ENCODE measurements around the gene BRME1.
"Not testable (repeated sequence)": the region's sequence is repeated elsewhere in the genome, so short reads cannot be mapped to it uniquely, and the experiment has no call there.

BRME1 gene

GRCh38 chr19:13926010-13926409 is 20.1 kb upstream of the BRME1 start:
- DNase-seq (ENCODE audit: low read depth): no peak

- no peak for DNase-seq (ENCODE audit: low read depth)
Measured at GRCh38 chr19:13923194-13923987, 17.5 kb upstream of the BRME1 start.

- DNase-seq (ENCODE audit: low read depth): not testable (repeated sequence)
Measured at GRCh38 chr19:13922118-13922517, 16.2 kb upstream of the BRME1 start.

- peak; percentile 18 for DNase-seq (ENCODE audit: low read depth)
Measured at GRCh38 chr19:13920940-13921747, 15.2 kb upstream of the BRME1 start.

DNA sequence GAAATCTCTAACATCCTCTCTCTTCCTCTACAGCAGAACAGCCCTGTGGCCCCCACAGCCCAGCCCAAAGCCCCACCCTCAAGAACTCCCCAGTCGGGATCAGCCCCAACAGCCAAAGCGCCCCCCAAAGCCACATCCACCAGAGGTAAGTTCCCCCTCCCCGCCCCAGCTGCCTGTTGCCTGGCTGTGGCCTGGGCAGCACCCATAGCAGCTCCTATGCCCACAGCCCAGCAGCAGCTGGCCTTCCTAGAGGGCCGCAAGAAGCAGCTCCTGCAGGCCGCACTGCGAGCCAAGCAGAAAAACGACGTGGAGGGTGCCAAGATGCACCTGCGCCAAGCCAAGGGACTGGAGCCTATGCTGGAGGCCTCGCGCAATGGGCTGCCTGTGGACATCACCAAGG is 14.6 kb upstream of the BRME1 start:
- no peak for DNase-seq (ENCODE audit: low read depth)

GRCh38 chr19:13918726-13919411 is 13.0 kb upstream of the BRME1 start:
- no peak for DNase-seq (ENCODE audit: low read depth)

- DNase-seq (ENCODE audit: low read depth): no peak
Measured at GRCh38 chr19:13917888-13918406, 12.0 kb upstream of the BRME1 start.

DNA sequence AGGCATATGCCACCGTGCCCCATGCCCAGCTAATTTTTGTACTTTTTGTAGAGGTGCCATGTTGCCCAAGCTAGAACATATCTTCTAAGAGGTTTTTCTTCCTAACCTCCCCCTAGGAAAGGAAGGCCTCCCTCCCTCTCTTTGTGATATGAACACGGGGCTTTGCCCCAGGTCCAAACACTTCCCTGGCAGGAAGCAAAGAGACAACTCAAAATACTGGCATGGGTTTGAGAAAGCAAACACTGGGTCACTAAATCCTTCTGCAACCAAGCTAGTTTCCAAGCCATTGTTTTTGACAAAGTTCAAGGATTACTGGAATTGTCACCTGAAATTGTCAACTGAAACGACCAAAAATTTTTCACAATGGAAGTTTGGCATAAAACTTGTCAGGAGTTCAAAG is 8.9 kb upstream of the BRME1 start:
- no peak for DNase-seq (ENCODE audit: low read depth)

- DNase-seq (ENCODE audit: low read depth): no peak
Measured at GRCh38 chr19:13913352-13913751, 7.4 kb upstream of the BRME1 start.

DNA sequence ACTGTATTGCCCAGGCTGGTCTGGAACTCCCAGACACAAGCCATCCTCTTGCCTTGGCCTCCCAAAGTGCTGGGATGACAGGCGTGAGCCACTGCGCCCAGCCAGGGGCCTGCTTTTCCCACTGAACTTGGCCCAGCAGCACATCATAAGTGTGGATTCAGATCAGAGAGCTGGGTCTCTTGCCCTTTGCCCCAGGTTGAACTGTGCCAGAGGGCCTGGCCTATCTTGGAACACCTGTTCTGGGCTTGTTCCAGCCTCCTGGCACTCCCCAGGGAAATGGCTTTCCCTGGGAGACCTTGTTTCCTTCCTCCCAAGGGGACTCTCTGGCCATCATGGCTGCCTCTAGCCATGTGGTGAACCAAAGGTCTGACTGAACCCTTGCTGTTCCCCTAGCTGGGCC is 3.5 kb upstream of the BRME1 start:
- DNase-seq (ENCODE audit: low read depth): no peak

DNA sequence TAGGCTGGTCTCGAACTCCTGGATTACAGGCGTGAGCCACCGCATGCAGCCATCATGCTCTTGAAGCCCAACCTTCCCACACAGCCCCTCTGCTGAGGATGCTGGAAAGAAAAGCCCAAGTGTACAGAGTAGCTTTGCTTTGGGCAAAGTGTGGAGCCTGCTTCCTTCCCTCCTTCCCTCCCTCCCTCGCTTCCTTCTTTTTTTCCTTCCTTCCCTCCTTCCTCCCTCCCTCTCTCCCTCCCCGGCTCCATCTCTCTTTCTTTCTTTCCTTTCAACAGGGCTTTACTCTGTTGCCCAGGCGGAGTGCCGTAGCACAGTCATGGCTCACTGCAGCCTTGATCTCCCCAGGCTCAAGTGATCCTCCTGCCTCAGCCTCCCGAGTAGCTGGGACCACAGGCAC is 2.8 kb upstream of the BRME1 start:
- no peak for DNase-seq (ENCODE audit: low read depth)

DNA sequence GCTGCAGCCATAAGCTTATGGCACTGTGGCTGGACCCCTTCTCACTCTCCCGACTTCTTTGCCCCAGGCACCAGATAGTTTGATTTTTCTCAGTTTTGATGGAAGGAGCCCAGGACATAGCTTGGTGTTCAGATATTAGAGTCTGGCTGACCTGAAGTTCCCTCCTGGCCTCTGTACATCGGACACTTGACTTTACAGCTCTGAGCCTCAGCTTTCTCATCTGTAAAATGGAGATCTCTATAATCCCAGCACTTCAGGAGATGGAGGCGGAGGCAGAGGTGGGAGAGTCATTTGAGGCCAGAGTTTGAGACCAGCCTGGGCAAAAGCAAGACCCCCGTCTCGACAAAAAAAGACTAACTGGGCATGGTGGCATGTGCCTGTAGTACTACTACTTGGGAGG is 993 bp upstream of the BRME1 start:
- DNase-seq (ENCODE audit: low read depth): no peak

- no peak for DNase-seq (ENCODE audit: low read depth)
Measured at GRCh38 chr19:13906521-13906904, 596 bp upstream of the BRME1 start.

DNA sequence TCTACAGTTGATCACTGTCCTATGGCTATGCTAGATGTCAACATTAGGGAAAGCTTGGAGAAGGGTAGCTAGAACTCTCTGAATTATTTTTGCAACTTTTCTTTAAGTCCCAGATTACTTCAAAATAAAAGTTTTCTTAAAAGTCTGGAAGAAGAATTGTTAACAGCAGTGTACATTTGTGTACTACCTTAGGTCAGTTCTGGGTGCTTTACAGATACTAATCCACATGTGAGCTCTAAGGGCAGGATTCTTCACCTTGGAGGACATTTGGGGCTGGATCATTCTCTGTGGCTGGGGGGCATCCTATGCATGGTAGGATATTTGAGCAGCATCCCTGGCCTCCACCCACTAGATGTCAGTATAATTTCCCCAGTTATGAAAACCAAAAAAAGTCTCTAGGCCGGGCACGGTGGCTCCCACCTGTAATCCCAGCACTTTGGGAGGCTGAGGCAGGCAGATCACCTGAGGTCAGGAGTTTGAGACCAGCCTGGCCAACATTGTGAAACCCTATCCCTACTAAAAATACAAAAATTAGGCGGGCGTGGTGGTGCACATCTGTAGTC is 2.8 kb downstream of the BRME1 start:
- no peak for DNase-seq (ENCODE audit: low read depth)

- no peak for DNase-seq (ENCODE audit: low read depth)
Measured at GRCh38 chr19:13899912-13900584, 5.9 kb downstream of the BRME1 start.

GRCh38 chr19:13899393-13899792 is 6.5 kb downstream of the BRME1 start:
- no peak for DNase-seq (ENCODE audit: low read depth)

DNA sequence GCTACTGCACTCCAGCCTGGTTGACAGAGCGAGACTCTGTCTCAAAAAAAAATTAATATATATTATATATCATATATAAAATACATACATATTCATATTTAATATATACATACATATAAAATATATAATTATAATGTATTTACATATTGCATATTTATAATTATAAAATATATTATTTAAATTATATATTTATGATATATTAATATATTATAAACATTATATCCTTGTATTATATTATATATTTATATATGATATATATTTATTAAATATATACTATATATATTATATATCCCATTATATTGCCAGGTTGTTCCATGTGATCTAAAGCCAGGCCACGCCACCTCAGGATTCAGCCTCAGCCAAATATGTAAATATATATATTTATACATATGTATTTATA is 9.7 kb downstream of the BRME1 start:
- no peak for DNase-seq (ENCODE audit: low read depth)

- DNase-seq (ENCODE audit: low read depth): no peak
Measured at GRCh38 chr19:13894552-13894951, 11.4 kb downstream of the BRME1 start.

GRCh38 chr19:13892870-13893269 is 13.0 kb downstream of the BRME1 start:
- no peak for DNase-seq (ENCODE audit: low read depth)

DNA sequence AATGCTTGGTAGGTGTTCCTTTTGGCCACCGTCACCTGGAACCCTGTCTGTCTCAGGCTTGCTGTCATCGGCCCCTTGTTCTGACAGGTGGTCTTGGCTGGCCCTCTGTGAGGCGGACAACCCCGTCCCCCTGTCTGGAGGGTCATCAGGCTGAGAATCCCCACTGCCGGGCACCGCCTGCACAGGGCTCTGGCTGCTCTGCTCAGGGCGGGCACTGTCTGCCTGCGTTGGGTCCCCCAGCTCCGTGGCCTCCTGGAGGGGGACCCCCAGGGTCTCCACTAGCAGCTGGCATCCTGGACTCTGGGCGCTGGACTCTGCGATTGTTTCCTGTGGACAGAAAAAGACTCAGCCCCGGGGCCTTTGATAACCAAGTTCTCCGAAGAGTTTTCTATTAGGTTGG is 15.8 kb downstream of the BRME1 start:
- DNase-seq (ENCODE audit: low read depth): no peak

- DNase-seq (ENCODE audit: low read depth): no peak
Measured at GRCh38 chr19:13888281-13888680, 17.6 kb downstream of the BRME1 start.

DNA sequence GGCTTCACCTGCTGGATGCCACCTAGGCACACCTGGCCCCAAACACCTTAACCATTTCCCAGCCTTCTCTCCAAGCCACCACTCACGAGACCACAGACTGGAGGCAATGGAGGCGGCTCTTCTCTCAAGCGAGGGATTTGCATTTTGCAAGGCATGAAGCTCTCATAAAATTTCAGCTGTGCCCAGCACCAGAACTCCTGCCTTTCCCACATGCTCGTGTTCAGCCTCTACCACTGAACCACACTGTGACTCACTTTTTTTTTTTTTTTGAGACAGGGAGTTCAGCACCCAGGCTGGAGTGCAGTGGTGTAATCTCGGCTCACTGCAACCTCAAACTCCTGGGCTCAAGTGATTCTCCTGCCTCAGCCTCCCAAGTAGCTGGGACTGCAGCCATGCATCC is 18.4 kb downstream of the BRME1 start:
- no peak for DNase-seq (ENCODE audit: low read depth)
